Thyroid gland (tissue), 4 donors: ENCODE data around the gene LRIT1. TPM values are rescaled to one million over a fixed set of nuclear protein-coding genes. Genes with fewer than 3 reads are reported as not detected.

ENCODE experiments used
- DNase-seq, 2 donors: peaks; one replicate each; pipeline ENCODE4 v3.0.0-alpha.2; 2019
- H3K27ac ChIP-seq, 3 donors: fragments of 200-600 bp; sonication (generic); 1 replicate in 2 of 3; 2 replicates in 1 of 3; pipeline ENCODE4 v1.5.1; 2016 to 2019; ENCODE audit warnings: mild to moderate bottlenecking in 1 of 3, moderate library complexity in 1 of 3
- H3K27me3 ChIP-seq: fragments of 200-600 bp; sonication (generic); one replicate; pipeline ENCODE4 v1.5.1; 2019
- H3K36me3 ChIP-seq, 2 donors: fragments of 200-600 bp; sonication (generic); one replicate each; pipeline ENCODE4 v1.5.1; 2016 to 2019
- H3K4me1 ChIP-seq, 2 donors: fragments of 200-600 bp; sonication (generic); one replicate each; pipeline ENCODE4 v1.5.1; 2017 to 2019
- H3K4me3 ChIP-seq, 3 donors: fragments of 200-600 bp; sonication (generic); replicated peaks in 1 of 3; 1 replicate in 2 of 3; 2 replicates in 1 of 3; pipeline ENCODE4 v1.5.1; 2016; ENCODE audit warnings: mild to moderate bottlenecking in 1 of 3
- H3K9me3 ChIP-seq: fragments of 200-600 bp; sonication (generic); one replicate; pipeline ENCODE4 v1.5.1; 2017
- CTCF ChIP-seq, 6 experiments: fragments of 200-600 bp in 3 of 6; fragments of 450-650 bp in 3 of 6; sonication (generic) in 3 of 6; IDR thresholded peaks; one replicate each; pipeline ENCODE4 v1.5.1; 2016 to 2019; ENCODE audit warnings: antibody characterized with exemption in 6 of 6, mild to moderate bottlenecking in 2 of 6, inconsistent platforms in 1 of 6, moderate library complexity in 1 of 6
- POLR2A ChIP-seq, 2 donors: fragments of 450-650 bp; IDR thresholded peaks; one replicate each; pipeline ENCODE4 v1.6.1; 2017; ENCODE audit warnings: antibody characterized with exemption in 2 of 2, mild to moderate bottlenecking in 2 of 2, moderate library complexity in 1 of 2
- WGBS, 2 donors: methylation state at CpG; one replicate each; pipeline ENCODE4 v1.1.5; 2017; 5-methylcytosine and 5-hydroxymethylcytosine counted together
- intact Hi-C: fragments of 100-400 bp; cut with DNase I; formaldehyde crosslinking; loops from one replicate; pipeline ENCODE4 v1.15.1; 2023
- total RNA-seq, 4 donors: library from RNA; depleted of rRNA; stranded (reverse); fragments of >200 nt; gene quantifications; one replicate each; pipeline ENCODE4 v1.2.3, GENCODE V29; 2016

LRIT1 gene, protein sequence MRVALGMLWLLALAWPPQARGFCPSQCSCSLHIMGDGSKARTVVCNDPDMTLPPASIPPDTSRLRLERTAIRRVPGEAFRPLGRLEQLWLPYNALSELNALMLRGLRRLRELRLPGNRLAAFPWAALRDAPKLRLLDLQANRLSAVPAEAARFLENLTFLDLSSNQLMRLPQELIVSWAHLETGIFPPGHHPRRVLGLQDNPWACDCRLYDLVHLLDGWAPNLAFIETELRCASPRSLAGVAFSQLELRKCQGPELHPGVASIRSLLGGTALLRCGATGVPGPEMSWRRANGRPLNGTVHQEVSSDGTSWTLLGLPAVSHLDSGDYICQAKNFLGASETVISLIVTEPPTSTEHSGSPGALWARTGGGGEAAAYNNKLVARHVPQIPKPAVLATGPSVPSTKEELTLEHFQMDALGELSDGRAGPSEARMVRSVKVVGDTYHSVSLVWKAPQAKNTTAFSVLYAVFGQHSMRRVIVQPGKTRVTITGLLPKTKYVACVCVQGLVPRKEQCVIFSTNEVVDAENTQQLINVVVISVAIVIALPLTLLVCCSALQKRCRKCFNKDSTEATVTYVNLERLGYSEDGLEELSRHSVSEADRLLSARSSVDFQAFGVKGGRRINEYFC
- total RNA-seq, result not detected

DNA sequence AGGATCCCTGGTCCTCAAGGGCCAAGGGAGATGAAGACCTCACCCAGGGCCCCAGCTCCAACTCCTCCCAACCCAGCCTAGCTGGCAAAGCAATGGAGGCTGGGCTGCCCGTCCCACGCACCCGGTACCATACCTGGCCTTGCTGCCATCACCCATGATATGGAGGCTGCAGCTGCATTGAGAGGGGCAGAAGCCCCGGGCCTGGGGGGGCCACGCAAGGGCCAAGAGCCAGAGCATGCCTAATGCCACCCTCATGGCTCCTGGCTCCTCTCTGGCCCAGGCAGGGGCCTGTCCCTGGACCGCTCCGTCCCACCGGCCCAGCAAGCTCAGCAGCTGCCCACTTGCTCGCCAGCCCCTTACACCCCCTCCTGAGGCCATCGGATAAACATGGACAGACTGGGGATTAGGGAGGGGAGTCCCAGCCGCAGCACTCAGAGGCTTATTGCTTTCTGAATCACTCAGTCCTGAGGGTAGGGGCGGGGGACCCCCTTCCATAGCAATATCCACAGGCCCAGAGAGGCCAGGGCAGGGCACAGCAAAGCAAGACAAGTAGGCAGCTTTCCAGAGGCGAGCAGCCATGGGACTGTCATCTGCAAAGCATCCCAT, at the start of gene LRIT1:
TSS of gene LRIT1 (minus strand) at position 362 of the 606 bp plus-strand sequence. CDS start at position 255, 107 bp downstream.
- no peak for DNase-seq
- Histone ChIP-seq H3K4me3 (no peak within 1 kb of the TSS), H3K4me1 (no peaks in the 10 kb centered on the region), H3K27me3 (no peaks in the 10 kb centered on the region), H3K27ac (no peak within 1 kb of the TSS), H3K9me3 (no peaks in the 10 kb centered on the region), H3K36me3 (no peaks in the 10 kb centered on the region)
- TF ChIP-seq POLR2A (IDR thresholded peaks at IDR 0.05), result no peak
- TF ChIP-seq CTCF (IDR thresholded peaks at IDR 0.05), result no peak
- intact Hi-C loops, result no loop called here
- WGBS, 2 donors, result 86 to 93% methylated on average over 9 to 10 of the region's 13 CpGs

- no peaks in the 10 kb centered on the region for H3K27me3 ChIP-seq
- H3K9me3 ChIP-seq, result no peaks in the 10 kb centered on the region
- H3K27ac ChIP-seq, result no peak overlapping the region
- 39 to 50% methylated on average over 3 of the region's 3 CpGs for WGBS, 2 donors
- peak; percentile 35 to 40 for DNase-seq
- H3K4me3 ChIP-seq, result no peak overlapping the region
- no peaks in the 10 kb centered on the region for H3K4me1 ChIP-seq
- TF ChIP-seq POLR2A (IDR thresholded peaks at IDR 0.05), result no peak
- TF ChIP-seq CTCF (IDR thresholded peaks at IDR 0.05), result no peak
- intact Hi-C loops, result no loop called here
- H3K36me3 ChIP-seq, result no peaks in the 10 kb centered on the region
These were observed 48.9 kb upstream of the LRIT1 start for GRCh38 chr10:84290235-84290634.

- Histone ChIP-seq H3K27ac (no peak overlapping the region), H3K4me1 (no peaks in the 10 kb centered on the region), H3K9me3 (no peaks in the 10 kb centered on the region), H3K4me3 (no peak overlapping the region), H3K27me3 (no peaks in the 10 kb centered on the region), H3K36me3 (no peaks in the 10 kb centered on the region)
- intact Hi-C loops, result no loop called here
- WGBS, 2 donors, result 68 to 81% methylated on average over 1 of the region's 1 CpG
- no peak for DNase-seq
- TF ChIP-seq CTCF (IDR thresholded peaks at IDR 0.05) (no peak), POLR2A (IDR thresholded peaks at IDR 0.05) (no peak)
These were observed 48.3 kb upstream of the LRIT1 start for GRCh38 chr10:84289521-84290200.

GRCh38 chr10:84288151-84288550, 46.8 kb upstream of the LRIT1 start:
- no peaks in the 10 kb centered on the region for H3K9me3 ChIP-seq
- WGBS, 2 donors, result 87 to 97% methylated on average over 1 of the region's 1 CpG
- H3K4me1 ChIP-seq, result no peaks in the 10 kb centered on the region
- no peak overlapping the region for H3K4me3 ChIP-seq
- no peak for DNase-seq
- TF ChIP-seq CTCF (IDR thresholded peaks at IDR 0.05), result no peak
- no peak for TF ChIP-seq POLR2A (IDR thresholded peaks at IDR 0.05)
- H3K36me3 ChIP-seq, result no peaks in the 10 kb centered on the region
- no peak overlapping the region for H3K27ac ChIP-seq
- intact Hi-C loops, result no loop called here
- no peaks in the 10 kb centered on the region for H3K27me3 ChIP-seq
